ENCODE results near the gene MRPL44. TPM values are rescaled to one million over a fixed set of nuclear protein-coding genes. Genes with fewer than 3 reads are reported as not detected.

Gene MRPL44
- total RNA-seq, 2 experiments from 2014 or later, result 32.5 to 33.0 TPM

DNA sequence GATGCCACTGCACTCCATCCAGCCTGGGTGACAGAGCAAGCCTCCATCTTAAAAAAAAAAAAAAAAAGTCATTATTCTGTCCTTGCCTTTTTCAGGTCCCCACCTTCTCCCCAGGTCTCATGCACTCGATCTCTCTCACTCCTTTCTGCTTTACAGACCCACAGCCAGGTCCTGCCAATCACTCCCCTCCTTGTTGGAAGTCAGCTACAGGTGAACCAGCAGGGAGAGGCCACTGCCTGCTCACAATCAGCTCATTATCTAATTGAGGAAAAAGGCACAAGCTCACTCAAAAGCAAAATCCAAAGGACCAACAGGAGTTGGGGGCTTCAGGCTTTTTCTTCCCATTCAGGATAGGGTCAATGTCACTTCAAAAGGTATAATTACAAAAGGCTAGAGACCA is 14.1 kb upstream of the MRPL44 start:
- Mint-ChIP-seq H3K4me1 (peaks cover 59% of the 10 kb centered on the region), H3K36me3 (ENCODE audit: low read depth) (peaks cover 41% of the 10 kb centered on the region), H3K27ac (peak overlapping the region; percentile 80), H3K27me3 (no peaks in the 10 kb centered on the region), H3K9me3 (peaks cover 7% of the 10 kb centered on the region), H3K4me3 (peak overlapping the region; percentile 90)
- CTCF ChIA-PET, result interaction anchor here (0.6 to 0.9 kb wide), 4 partner anchors 12 to 464 kb away, joined by 3 to 5 read pairs (median 4); no protein-coding TSS in a partner anchor
- POLR2A ChIA-PET, result interaction anchor here (0.6 to 6.2 kb wide), 4 partner anchors 13 to 106 kb away, joined by 3 to 87 read pairs (median 4); partner anchors contain the start of genes AP1S3 and MRPL44
- DNase-seq, result no peak

- DNase-seq, result no peak
- ChIA-PET CTCF (interaction anchor here (0.6 to 0.9 kb wide), 4 partner anchors 12 to 465 kb away, joined by 3 to 5 read pairs (median 4); no protein-coding TSS in a partner anchor), POLR2A (interaction anchor here (0.6 to 6.2 kb wide), 4 partner anchors 13 to 106 kb away, joined by 3 to 87 read pairs (median 4); partner anchors contain the start of genes AP1S3 and MRPL44)
- peak overlapping the region; percentile 80 for H3K27ac Mint-ChIP-seq
- no peaks in the 10 kb centered on the region for H3K27me3 Mint-ChIP-seq
- peaks cover 39% of the 10 kb centered on the region for H3K36me3 Mint-ChIP-seq (ENCODE audit: low read depth)
- H3K4me3 Mint-ChIP-seq, result peak overlapping the region; percentile 90
- peaks cover 57% of the 10 kb centered on the region for H3K4me1 Mint-ChIP-seq
- peaks cover 7% of the 10 kb centered on the region for H3K9me3 Mint-ChIP-seq
Measured at GRCh38 chr2:223943561-223944008, 13.7 kb upstream of the MRPL44 start.

GRCh38 chr2:223944166-223944702 is 13.0 kb upstream of the MRPL44 start:
- Mint-ChIP-seq H3K27me3 (no peaks in the 10 kb centered on the region), H3K4me3 (peak overlapping the region; percentile 90), H3K27ac (peak overlapping the region; percentile 80), H3K9me3 (peaks cover 6% of the 10 kb centered on the region), H3K4me1 (peaks cover 58% of the 10 kb centered on the region), H3K36me3 (ENCODE audit: low read depth) (peaks cover 33% of the 10 kb centered on the region)
- DNase-seq, result peak; percentile 41
- ChIA-PET POLR2A (interaction anchor here (1.2 to 6.2 kb wide), 10 partner anchors 8 to 107 kb away, joined by 4 to 87 read pairs (median 5); partner anchors contain the start of genes AP1S3 and MRPL44), CTCF (interaction anchor here (0.8 to 1.8 kb wide), 2 partner anchors 11 to 15 kb away, joined by 3 to 4 read pairs; no protein-coding TSS in a partner anchor)

DNA sequence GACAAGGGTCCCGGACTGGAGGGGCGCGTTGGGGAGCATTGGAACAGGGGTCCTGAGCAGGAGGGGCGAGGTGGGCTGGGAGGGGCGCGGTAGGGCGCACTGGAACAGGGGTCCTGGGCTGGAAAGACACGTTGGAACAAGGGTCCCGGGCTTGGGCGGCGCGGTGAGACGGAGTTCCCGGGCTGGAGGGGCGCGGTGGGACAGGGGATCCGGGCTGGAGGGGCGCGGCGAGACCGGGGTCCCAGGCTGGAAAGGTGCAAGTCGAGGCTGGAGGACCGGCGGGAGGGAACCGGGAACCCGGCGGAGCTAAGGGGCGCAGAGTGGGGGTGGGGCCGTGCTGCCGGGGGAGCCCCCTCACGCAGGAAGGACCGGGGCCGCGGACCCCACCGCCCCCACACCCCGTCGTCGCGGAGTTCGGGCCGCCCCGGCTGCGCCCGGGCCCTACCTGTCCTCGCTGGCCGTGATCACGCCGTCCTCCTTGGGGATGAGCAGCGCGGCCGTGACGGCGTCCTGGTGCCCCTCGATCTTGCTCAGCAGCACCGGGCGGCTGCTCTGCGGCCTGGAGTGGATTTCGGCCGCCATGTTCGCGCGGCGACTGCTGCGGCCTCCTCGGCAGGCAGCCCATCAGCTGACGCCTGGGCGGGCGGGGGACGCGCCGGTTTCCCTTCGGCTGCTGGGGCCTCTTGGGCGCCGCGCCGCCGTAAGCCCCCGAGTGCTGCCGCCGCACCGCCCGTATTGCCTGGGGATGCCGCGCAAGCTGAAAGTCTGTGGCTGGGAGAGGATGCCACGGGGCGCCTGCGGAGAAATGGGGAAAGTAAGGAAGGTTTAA is 12.3 kb upstream of the MRPL44 start, which contains the start of gene WDFY1:
WDFY1 (minus strand) TSS at position 633 of the 829 bp plus-strand sequence; CDS start at position 582, 51 bp downstream.
- no peaks in the 10 kb centered on the region for H3K27me3 Mint-ChIP-seq
- DNase-seq, result peak; percentile 86
- peaks cover 2% of the 10 kb centered on the region for H3K9me3 Mint-ChIP-seq
- ChIA-PET CTCF (interaction anchor here (0.9 to 1.8 kb wide), 3 partner anchors 9 to 48 kb away, joined by 3 to 4 read pairs (median 3); no protein-coding TSS in a partner anchor), POLR2A (interaction anchor here (0.9 to 6.2 kb wide), 12 partner anchors 9 to 640 kb away, joined by 3 to 87 read pairs (median 4); partner anchors contain the start of genes AP1S3, CUL3 and MRPL44)
- peak within 1 kb of the TSS; percentile 90 for H3K4me3 Mint-ChIP-seq
- peaks cover 26% of the 10 kb centered on the region for H3K36me3 Mint-ChIP-seq (ENCODE audit: low read depth)
- H3K4me1 Mint-ChIP-seq, result peaks cover 58% of the 10 kb centered on the region
- peak within 1 kb of the TSS; percentile 90 for H3K27ac Mint-ChIP-seq

DNA sequence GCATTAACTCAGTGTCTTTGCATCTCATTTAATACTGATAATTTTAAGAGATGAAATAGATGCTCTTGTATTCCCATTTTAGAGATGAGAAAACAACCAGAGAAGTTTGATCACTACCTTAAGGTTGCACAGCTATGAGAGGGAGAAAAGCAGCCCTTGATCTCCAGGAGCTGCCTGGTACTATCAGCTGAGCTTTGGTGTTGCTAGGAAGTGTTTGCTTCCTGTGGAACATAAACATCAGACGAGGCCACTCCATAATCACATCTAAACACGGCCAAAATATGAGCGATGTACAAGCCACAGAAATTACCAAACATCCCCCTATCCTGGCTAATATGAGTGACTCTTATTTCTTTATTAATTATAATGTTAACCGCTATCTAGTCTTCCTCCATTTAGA is 11.5 kb upstream of the MRPL44 start:
- Mint-ChIP-seq H3K4me1 (peaks cover 62% of the 10 kb centered on the region), H3K36me3 (ENCODE audit: low read depth) (peaks cover 22% of the 10 kb centered on the region), H3K27me3 (no peaks in the 10 kb centered on the region), H3K27ac (peak overlapping the region; percentile 90), H3K4me3 (peak overlapping the region; percentile 90), H3K9me3 (peaks cover 2% of the 10 kb centered on the region)
- DNase-seq, result no peak
- ChIA-PET CTCF (interaction anchor here (0.9 to 1.8 kb wide), 4 partner anchors 10 to 49 kb away, joined by 3 to 4 read pairs (median 4); no protein-coding TSS in a partner anchor), POLR2A (interaction anchor here (0.9 to 6.2 kb wide), 11 partner anchors 10 to 639 kb away, joined by 3 to 87 read pairs (median 5); partner anchors contain the start of genes AP1S3, CUL3 and MRPL44)

- Mint-ChIP-seq H3K27ac (peak overlapping the region; percentile 38), H3K9me3 (no peaks in the 10 kb centered on the region), H3K4me1 (peaks cover 63% of the 10 kb centered on the region), H3K27me3 (no peaks in the 10 kb centered on the region), H3K36me3 (ENCODE audit: low read depth) (peaks cover 12% of the 10 kb centered on the region), H3K4me3 (no peak overlapping the region)
- ChIA-PET POLR2A (no interaction called here), CTCF (no interaction called here)
- DNase-seq, result no peak
Measured at GRCh38 chr2:223947711-223948205, 9.5 kb upstream of the MRPL44 start.

GRCh38 chr2:223949241-223949840 is 7.9 kb upstream of the MRPL44 start:
- ChIA-PET CTCF (interaction anchor here (0.7 kb wide), 1 partner anchor 38 kb away, joined by 3 read pairs; no protein-coding TSS in a partner anchor), POLR2A (interaction anchor here (0.8 to 1.3 kb wide), 5 partner anchors 8 to 21 kb away, joined by 3 to 4 read pairs (median 3); no protein-coding TSS in a partner anchor)
- H3K27me3 Mint-ChIP-seq, result no peaks in the 10 kb centered on the region
- peaks cover 4% of the 10 kb centered on the region for H3K36me3 Mint-ChIP-seq (ENCODE audit: low read depth)
- no peak for DNase-seq
- H3K4me1 Mint-ChIP-seq, result peaks cover 54% of the 10 kb centered on the region
- no peaks in the 10 kb centered on the region for H3K9me3 Mint-ChIP-seq
- no peak overlapping the region for H3K4me3 Mint-ChIP-seq
- H3K27ac Mint-ChIP-seq, result peak overlapping the region; percentile 77

DNA sequence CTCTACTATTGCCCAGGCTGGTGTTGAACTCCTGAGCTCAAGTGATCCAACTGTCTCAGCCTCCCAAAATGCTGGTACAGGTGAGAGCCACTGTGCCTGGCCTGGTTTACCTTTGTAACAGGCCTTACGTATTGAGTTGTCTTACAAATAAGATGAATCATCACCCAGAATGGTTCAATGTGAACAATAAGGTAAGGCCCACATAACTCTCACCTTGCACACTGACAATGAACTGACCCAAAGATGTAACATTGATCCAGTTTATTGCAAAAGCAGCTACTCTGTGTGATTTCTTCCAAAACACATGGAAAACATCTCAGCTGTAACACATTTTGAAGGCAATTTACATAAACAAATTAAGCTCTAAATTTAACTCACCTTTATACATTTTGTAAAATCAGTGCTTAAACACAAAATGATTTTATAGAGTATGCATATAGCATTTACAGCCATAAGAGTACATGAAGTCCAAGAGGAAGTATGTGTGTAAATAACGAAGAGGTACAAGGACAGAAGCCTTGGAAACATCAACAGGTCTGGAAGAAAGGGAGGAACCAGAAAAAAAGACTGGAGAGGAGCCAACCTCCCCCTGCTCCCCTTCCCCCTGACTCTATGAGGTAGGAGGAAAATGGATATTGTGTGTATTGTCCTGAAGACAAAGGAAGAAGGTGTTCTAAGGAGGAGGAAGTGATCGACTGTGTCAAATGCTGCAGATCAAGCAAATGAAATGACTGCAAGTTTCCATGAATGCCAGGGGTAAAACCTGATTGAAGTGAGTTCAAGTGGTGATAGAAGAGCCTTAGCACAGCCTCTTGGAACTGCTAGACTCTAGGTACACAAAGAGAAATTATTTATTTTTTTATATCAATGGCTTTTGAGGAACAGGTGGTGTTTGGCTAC is 6.6 kb upstream of the MRPL44 start:
- H3K36me3 Mint-ChIP-seq (ENCODE audit: low read depth), result no peaks in the 10 kb centered on the region
- H3K27me3 Mint-ChIP-seq, result no peaks in the 10 kb centered on the region
- peak overlapping the region; percentile 20 for H3K27ac Mint-ChIP-seq
- no peak overlapping the region for H3K4me3 Mint-ChIP-seq
- no peaks in the 10 kb centered on the region for H3K9me3 Mint-ChIP-seq
- CTCF ChIA-PET, result no interaction called here
- peaks cover 55% of the 10 kb centered on the region for H3K4me1 Mint-ChIP-seq
- DNase-seq, result no peak
- POLR2A ChIA-PET, result interaction anchor here (0.6 to 1.3 kb wide), 5 partner anchors 7 to 39 kb away, joined by 3 to 8 read pairs (median 3); no protein-coding TSS in a partner anchor

DNA sequence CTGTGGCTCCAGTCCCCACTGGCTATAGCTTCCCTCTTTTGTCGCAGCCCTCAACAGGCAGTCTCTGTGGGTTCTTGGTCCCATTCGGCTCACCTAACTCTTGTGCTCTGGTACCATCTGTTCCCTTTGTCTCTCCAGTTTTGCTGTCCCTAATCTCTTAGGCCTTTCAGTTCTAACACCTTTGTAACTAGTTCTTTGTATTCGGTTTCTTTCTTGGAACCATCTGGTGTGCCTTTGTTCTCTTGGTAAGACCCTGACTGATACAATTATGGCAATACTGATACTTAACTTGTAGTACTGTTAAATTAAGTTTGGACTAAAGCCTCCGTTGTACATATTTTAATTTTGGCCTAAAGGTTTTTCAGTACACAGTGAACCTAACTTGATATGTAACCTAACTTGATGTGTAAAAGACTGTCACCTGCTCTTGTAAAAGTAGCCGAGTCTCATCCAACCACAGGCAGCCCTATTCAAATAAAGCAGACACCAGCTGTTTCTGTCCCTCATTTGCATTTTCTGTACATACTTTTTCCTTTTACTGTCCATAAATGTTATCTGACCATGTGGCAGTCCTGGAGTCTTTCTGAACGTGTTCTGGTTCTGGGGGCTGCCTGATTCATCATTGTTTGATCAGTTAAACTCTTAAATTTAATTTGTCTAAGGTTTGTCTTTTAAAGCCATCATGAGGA is 4.8 kb upstream of the MRPL44 start:
- Mint-ChIP-seq H3K4me3 (no peak overlapping the region), H3K36me3 (ENCODE audit: low read depth) (peaks cover 1% of the 10 kb centered on the region), H3K27ac (no peak overlapping the region), H3K27me3 (no peaks in the 10 kb centered on the region), H3K4me1 (peaks cover 56% of the 10 kb centered on the region), H3K9me3 (no peaks in the 10 kb centered on the region)
- DNase-seq, result no peak
- ChIA-PET POLR2A (no interaction called here), CTCF (no interaction called here)

- DNase-seq, result no peak
- Mint-ChIP-seq H3K27me3 (no peaks in the 10 kb centered on the region), H3K4me1 (peaks cover 53% of the 10 kb centered on the region), H3K9me3 (no peaks in the 10 kb centered on the region), H3K36me3 (ENCODE audit: low read depth) (peaks cover 5% of the 10 kb centered on the region), H3K27ac (no peak overlapping the region), H3K4me3 (no peak overlapping the region)
- CTCF ChIA-PET, result interaction anchor here (1.0 to 1.4 kb wide), 3 partner anchors 13 to 86 kb away, joined by 3 to 6 read pairs (median 4); no protein-coding TSS in a partner anchor
- POLR2A ChIA-PET, result interaction anchor here (4.9 kb wide), 1 partner anchor 10 kb away, joined by 87 read pairs; the partner anchor contains the start of gene WDFY1
Measured at GRCh38 chr2:223954401-223954800, 2.9 kb upstream of the MRPL44 start.

DNA sequence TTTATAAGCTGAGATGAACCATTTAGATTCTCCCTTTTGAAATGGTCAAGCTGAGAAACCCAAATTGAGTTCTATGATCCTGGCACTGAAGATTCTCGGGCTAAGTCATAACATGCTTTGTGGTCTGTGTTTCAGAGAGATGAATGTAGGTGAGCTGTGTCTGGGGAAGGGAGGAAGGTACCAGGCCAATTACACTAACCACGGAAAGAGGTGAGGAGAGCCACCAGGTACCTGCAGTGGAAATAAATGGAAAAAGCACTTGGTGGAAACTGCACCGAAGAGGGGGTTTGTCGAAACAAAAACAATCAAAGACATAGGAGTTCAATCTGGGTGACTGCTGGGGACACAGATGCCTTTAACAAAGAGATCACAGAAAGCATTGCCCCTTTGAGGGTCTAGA is 963 bp upstream of the MRPL44 start:
- H3K27me3 Mint-ChIP-seq, result no peaks in the 10 kb centered on the region
- peak overlapping the region; percentile 36 for H3K4me3 Mint-ChIP-seq
- DNase-seq, result no peak
- ChIA-PET POLR2A (interaction anchor here (1.0 to 4.9 kb wide), 3 partner anchors 12 to 91 kb away, joined by 3 to 87 read pairs (median 4); partner anchors contain the start of gene WDFY1), CTCF (interaction anchor here (1.2 kb wide), 1 partner anchor 14 kb away, joined by 5 read pairs; no protein-coding TSS in a partner anchor)
- H3K27ac Mint-ChIP-seq, result peak overlapping the region; percentile 61
- no peaks in the 10 kb centered on the region for H3K9me3 Mint-ChIP-seq
- H3K4me1 Mint-ChIP-seq, result peaks cover 58% of the 10 kb centered on the region
- peaks cover 24% of the 10 kb centered on the region for H3K36me3 Mint-ChIP-seq (ENCODE audit: low read depth)
